SHP77 treated with DMSO at 0.1 percent for 48 hours (cell line): ENCODE measurements around the gene OR52A1.

Source experiments
- DNase-seq: peaks from one replicate; lab custom pipeline; 2025; lab: John Stamatoyannopoulos, UW

Gene OR52A1

GRCh38 chr11:5131584-5132335 lies 22.8 kb downstream of the OR52A1 start:
- no peak for DNase-seq

DNA sequence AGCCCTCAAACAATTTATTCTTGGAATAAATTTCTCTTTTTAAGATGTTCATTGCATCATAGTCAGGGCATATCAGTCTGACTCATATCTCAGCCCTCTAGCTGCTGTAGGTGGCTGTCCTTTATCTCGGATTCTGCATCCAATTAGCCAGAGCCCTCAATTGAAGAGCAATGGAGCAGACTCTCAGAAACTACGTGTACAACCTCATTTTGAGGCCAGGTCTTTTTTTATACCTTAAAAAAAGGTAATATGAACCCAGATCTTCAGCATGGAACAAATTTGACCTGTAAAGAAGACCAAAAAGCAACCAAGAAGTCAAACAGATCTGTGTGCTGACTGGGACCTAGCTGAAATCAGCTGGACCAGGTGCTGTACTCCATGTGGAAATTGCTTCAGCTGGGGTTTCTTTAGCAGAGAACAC lies 25.1 kb downstream of the OR52A1 start:
- DNase-seq: no peak

- no peak for DNase-seq
Observed at GRCh38 chr11:5124891-5125620, 29.5 kb downstream of the OR52A1 start.

GRCh38 chr11:5123802-5124521 lies 30.6 kb downstream of the OR52A1 start:
- DNase-seq: no peak

- no peak for DNase-seq
Observed at GRCh38 chr11:5118893-5119292, 35.7 kb downstream of the OR52A1 start.

DNA sequence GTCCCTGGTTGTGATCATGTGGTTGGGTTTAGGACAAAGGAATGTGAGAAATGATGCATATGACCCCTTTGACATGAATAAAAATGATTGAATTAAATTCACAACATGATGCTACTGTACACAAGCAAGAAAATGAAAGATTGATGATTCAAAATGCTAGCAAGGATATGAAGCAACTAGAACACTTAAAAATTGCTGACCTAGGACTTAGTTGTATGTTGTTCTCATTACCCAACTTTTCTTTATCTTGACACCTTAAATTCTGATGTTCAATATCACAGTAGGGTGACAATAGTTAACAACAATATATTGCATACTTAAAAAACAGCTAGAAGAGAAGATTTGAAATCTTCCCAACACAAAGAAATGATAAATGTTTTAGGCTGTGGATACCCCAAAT lies 37.0 kb downstream of the OR52A1 start:
- no peak for DNase-seq

- no peak for DNase-seq
Observed at GRCh38 chr11:5115339-5115738, 39.2 kb downstream of the OR52A1 start.

GRCh38 chr11:5107285-5107684 lies 47.3 kb downstream of the OR52A1 start:
- DNase-seq: no peak

DNA sequence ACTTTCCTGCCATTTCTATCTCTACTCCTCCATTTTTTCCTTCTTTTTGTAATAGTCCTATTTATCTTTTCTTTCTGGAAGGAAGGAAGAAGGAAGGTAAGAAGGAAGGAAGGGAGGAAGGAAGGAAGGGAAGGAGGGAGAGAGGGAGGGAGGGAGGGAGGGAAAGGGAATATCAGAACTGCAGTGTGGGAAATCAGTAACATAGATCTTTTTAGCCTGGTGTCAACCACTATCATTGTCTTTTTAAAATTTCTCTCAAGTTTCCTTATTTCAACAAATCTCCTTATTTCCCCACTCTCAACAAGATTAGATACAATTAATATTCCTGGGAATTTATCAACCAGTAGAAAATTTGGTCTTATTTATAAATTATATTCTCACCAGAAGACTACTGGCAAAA lies 51.5 kb downstream of the OR52A1 start:
- no peak for DNase-seq

- no peak for DNase-seq
Observed at GRCh38 chr11:5102246-5102645, 52.3 kb downstream of the OR52A1 start.

DNA sequence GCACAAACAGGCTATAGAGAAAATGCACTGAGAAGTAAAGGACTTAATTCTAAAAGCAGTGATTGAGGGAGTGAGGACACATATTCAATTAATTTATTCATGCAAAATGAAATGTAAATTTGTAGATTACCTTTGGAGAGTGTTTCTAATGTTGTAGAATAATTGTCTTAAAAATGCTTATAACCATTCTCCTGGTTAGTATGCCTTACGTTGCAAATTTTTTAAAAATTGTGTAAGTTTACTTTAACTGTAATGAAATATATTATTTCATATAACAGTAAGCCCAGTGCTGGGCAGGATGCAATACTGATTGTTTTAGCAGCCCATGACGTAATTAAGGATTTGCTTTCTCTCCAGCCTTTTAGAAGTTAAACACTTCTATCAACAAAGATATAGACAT lies 58.5 kb downstream of the OR52A1 start:
- no peak for DNase-seq
